NCI-H1105 treated with DMSO at 0.1 percent for 48 hours (cell line): ENCODE data around the gene FBXO22.
"Not testable (repeated sequence)": the region's sequence is repeated elsewhere in the genome, so short reads cannot be mapped to it uniquely, and the experiment has no call there.

Source experiments
- DNase-seq: peaks from one replicate; lab custom pipeline; 2025; lab: John Stamatoyannopoulos, UW

FBXO22 gene

GRCh38 chr15:75903331-75904239 lies at the start of gene FBXO22:
Gene FBXO22 (plus strand): TSS chr15:75903878. CDS start chr15:75903964, 86 bp downstream.
- peak; percentile 73 for DNase-seq

GRCh38 chr15:75857886-75858285 lies 45.8 kb upstream of the FBXO22 start:
- DNase-seq = no peak

GRCh38 chr15:75861750-75862402 lies 41.8 kb upstream of the FBXO22 start:
- no peak for DNase-seq

- DNase-seq = no peak
Measured at GRCh38 chr15:75862796-75863195, 40.9 kb upstream of the FBXO22 start.

GRCh38 chr15:75864213-75865059 lies 39.2 kb upstream of the FBXO22 start:
- DNase-seq = no peak

- not testable (repeated sequence) for DNase-seq
Measured at GRCh38 chr15:75866045-75866444, 37.6 kb upstream of the FBXO22 start.

- DNase-seq = no peak
Measured at GRCh38 chr15:75866916-75867315, 36.8 kb upstream of the FBXO22 start.

- no peak for DNase-seq
Measured at GRCh38 chr15:75867449-75867848, 36.2 kb upstream of the FBXO22 start.

- DNase-seq = no peak
Measured at GRCh38 chr15:75868019-75868418, 35.7 kb upstream of the FBXO22 start.

GRCh38 chr15:75869446-75869845 lies 34.2 kb upstream of the FBXO22 start:
- no peak for DNase-seq

GRCh38 chr15:75871589-75871988 lies 32.1 kb upstream of the FBXO22 start:
- DNase-seq = not testable (repeated sequence)

GRCh38 chr15:75872403-75872990 lies 31.2 kb upstream of the FBXO22 start:
- no peak for DNase-seq

- DNase-seq = no peak
Measured at GRCh38 chr15:75884041-75884440, 19.6 kb upstream of the FBXO22 start.

GRCh38 chr15:75887178-75887577 lies 16.5 kb upstream of the FBXO22 start:
- DNase-seq = no peak

GRCh38 chr15:75891895-75892294 lies 11.8 kb upstream of the FBXO22 start:
- no peak for DNase-seq

- no peak for DNase-seq
Measured at GRCh38 chr15:75895731-75896130, 7.9 kb upstream of the FBXO22 start.

GRCh38 chr15:75900577-75900976 lies 3.1 kb upstream of the FBXO22 start:
- no peak for DNase-seq

- DNase-seq = no peak
Measured at GRCh38 chr15:75902129-75902557, 1.5 kb upstream of the FBXO22 start.

- DNase-seq = no peak
Measured at GRCh38 chr15:75905231-75905630, 1.6 kb downstream of the FBXO22 start.

- DNase-seq = not testable (repeated sequence)
Measured at GRCh38 chr15:75910355-75910754, 6.7 kb downstream of the FBXO22 start.

GRCh38 chr15:75916978-75917377 lies 13.3 kb downstream of the FBXO22 start:
- DNase-seq = no peak

- DNase-seq = no peak
Measured at GRCh38 chr15:75918135-75918534, 14.5 kb downstream of the FBXO22 start.
